MM.1S (cell line): ENCODE results near the gene HS2ST1.
A peak's percentile ranks its signal among the peaks of the same experiment; 100 is the strongest.

Experiments used
- DNase-seq: peaks from one replicate; pipeline ENCODE4 v3.0.0-alpha.2; 2015
- H2AFZ ChIP-seq: fragments of 300-600 bp; sonication (generic); 2 replicates; pipeline ENCODE4 v1.6.0; 2016; ENCODE audit warnings: antibody characterized with exemption, low read length
- H3F3A ChIP-seq: fragments of 300-600 bp; sonication (generic); 2 replicates; pipeline ENCODE4 v1.6.1; 2016; ENCODE audit warnings: mild to moderate bottlenecking, antibody characterized with exemption, low read length, moderate library complexity, mixed read lengths; ENCODE audit not compliant: insufficient read depth
- H3K27ac ChIP-seq: fragments of 300-600 bp; sonication (generic); 2 replicates; pipeline ENCODE4 v1.5.1; 2016; ENCODE audit warnings: mild to moderate bottlenecking, low read length
- H3K27me3 ChIP-seq: fragments of 300-600 bp; sonication (generic); replicated peaks from 2 replicates; pipeline ENCODE4 v1.6.0; 2016; ENCODE audit warnings: low read length; ENCODE audit not compliant: insufficient read depth
- H3K36me3 ChIP-seq: fragments of 300-600 bp; sonication (generic); replicated peaks from 2 replicates; pipeline ENCODE4 v1.6.1; 2016; ENCODE audit warnings: mild to moderate bottlenecking, low read length, mixed read lengths; ENCODE audit not compliant: insufficient read depth
- H3K4me1 ChIP-seq: fragments of 300-600 bp; sonication (generic); 2 replicates; pipeline ENCODE4 v1.6.1; 2016; ENCODE audit warnings: low read length, mixed read lengths
- H3K4me2 ChIP-seq: fragments of 300-600 bp; sonication (generic); 2 replicates; pipeline ENCODE4 v1.6.0; 2016; ENCODE audit warnings: low read depth, low read length
- H3K4me3 ChIP-seq: fragments of 300-600 bp; sonication (generic); 2 replicates; pipeline ENCODE4 v1.5.1; 2016; ENCODE audit warnings: low read length, mixed read lengths
- H3K79me2 ChIP-seq: fragments of 300-600 bp; sonication (generic); 2 replicates; pipeline ENCODE4 v1.6.1; 2016; ENCODE audit warnings: mixed run types, low read length, mixed read lengths
- H3K9ac ChIP-seq: fragments of 300-600 bp; sonication (generic); 2 replicates; pipeline ENCODE4 v1.6.1; 2016; ENCODE audit warnings: low read length, mixed read lengths
- H3K9me2 ChIP-seq: fragments of 300-600 bp; sonication (generic); replicated peaks from 2 replicates; pipeline ENCODE4 v1.6.1; 2016; ENCODE audit warnings: mild to moderate bottlenecking, low read length, mixed read lengths; ENCODE audit not compliant: insufficient read depth
- H3K9me3 ChIP-seq: fragments of 300-600 bp; sonication (generic); replicated peaks from 2 replicates; pipeline ENCODE4 v1.6.1; 2016; ENCODE audit warnings: mild to moderate bottlenecking, low read length, mixed read lengths; ENCODE audit not compliant: insufficient read depth
- H4K20me1 ChIP-seq: fragments of 300-600 bp; sonication (generic); 2 replicates; pipeline ENCODE4 v1.6.1; 2016; ENCODE audit warnings: mild to moderate bottlenecking, low read length, moderate library complexity, mixed read lengths; ENCODE audit not compliant: insufficient read depth
- EZH2 ChIP-seq: fragments of 300-600 bp; sonication (generic); optimal IDR thresholded peaks from 2 replicates; pipeline ENCODE3; 2017; ENCODE audit warnings: low read depth, mild to moderate bottlenecking, antibody characterized with exemption, low read length, mixed read lengths
- EZH2phosphoT487 ChIP-seq: fragments of 300-600 bp; sonication (generic); IDR thresholded peaks from 2 replicates; pipeline ENCODE4 v1.6.1; 2018; ENCODE audit warnings: antibody characterized with exemption, low read length
- TF ChIP-seq, protein P1 (sequence below): fragments of 300-600 bp; sonication (generic); IDR thresholded peaks from 2 replicates; pipeline ENCODE4 v1.5.1; 2016; ENCODE audit warnings: antibody characterized with exemption, low read length, mixed read lengths

The HS2ST1 gene

GRCh38 chr1:86915737-86916235, 1.4 kb downstream of the HS2ST1 start:
- Histone ChIP-seq H4K20me1 (no peaks in the 10 kb centered on the region), H3K9me2 (no peaks in the 10 kb centered on the region), H3K4me2 (peak overlapping the region; percentile 76), H3K9me3 (no peaks in the 10 kb centered on the region), H3K36me3 (no peaks in the 10 kb centered on the region), H3F3A (peaks cover 11% of the 10 kb centered on the region), H3K79me2 (peaks cover 91% of the 10 kb centered on the region), H2AFZ (peak overlapping the region; percentile 97), H3K27ac (peak overlapping the region; percentile 49; the same call in 1 of the 2 replicates), H3K4me1 (peaks cover 17% of the 10 kb centered on the region), H3K27me3 (no peaks in the 10 kb centered on the region), H3K4me3 (peak overlapping the region; percentile 91), H3K9ac (peak overlapping the region; percentile 78)
- TF ChIP-seq EZH2 (no peak), EZH2phosphoT487 (no peak)
- TF ChIP-seq, protein P1, sequence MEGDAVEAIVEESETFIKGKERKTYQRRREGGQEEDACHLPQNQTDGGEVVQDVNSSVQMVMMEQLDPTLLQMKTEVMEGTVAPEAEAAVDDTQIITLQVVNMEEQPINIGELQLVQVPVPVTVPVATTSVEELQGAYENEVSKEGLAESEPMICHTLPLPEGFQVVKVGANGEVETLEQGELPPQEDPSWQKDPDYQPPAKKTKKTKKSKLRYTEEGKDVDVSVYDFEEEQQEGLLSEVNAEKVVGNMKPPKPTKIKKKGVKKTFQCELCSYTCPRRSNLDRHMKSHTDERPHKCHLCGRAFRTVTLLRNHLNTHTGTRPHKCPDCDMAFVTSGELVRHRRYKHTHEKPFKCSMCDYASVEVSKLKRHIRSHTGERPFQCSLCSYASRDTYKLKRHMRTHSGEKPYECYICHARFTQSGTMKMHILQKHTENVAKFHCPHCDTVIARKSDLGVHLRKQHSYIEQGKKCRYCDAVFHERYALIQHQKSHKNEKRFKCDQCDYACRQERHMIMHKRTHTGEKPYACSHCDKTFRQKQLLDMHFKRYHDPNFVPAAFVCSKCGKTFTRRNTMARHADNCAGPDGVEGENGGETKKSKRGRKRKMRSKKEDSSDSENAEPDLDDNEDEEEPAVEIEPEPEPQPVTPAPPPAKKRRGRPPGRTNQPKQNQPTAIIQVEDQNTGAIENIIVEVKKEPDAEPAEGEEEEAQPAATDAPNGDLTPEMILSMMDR: no peak
- DNase-seq: no peak

GRCh38 chr1:86916752-86917151, 2.3 kb downstream of the HS2ST1 start:
- Histone ChIP-seq H3K4me2 (no peak overlapping the region), H3K4me3 (no peak overlapping the region), H3K36me3 (no peaks in the 10 kb centered on the region)

DNA sequence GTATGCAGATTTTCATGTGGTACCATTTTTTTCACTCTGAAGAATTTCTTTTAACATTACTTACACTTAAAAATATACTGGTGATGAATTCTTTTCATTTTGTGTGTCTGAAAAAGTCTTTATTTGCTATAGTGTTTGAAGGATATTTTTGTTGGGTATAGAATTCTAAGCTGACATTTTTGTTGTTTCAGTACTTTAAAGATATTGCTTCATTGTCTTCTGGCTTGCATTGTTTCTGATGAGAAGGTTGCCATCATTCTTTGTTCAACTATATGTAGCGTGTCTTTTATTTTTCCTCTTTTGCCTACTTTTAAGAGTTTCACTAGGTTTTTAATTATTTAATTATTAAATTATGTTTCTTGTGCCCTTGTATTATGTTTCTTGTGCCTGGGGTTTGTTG, 8.0 kb downstream of the HS2ST1 start:
- H3K4me1 ChIP-seq: peaks cover 7% of the 10 kb centered on the region; the same call in 1 of the 2 replicates
- no peaks in the 10 kb centered on the region for H3F3A ChIP-seq
- no peaks in the 10 kb centered on the region for H4K20me1 ChIP-seq
- TF ChIP-seq EZH2 (no peak), EZH2phosphoT487 (no peak)
- TF ChIP-seq, protein P1: no peak
- no peak overlapping the region for H3K27ac ChIP-seq
- no peaks in the 10 kb centered on the region for H3K9me2 ChIP-seq
- H3K9me3 ChIP-seq: no peaks in the 10 kb centered on the region
- no peak overlapping the region for H2AFZ ChIP-seq
- H3K4me2 ChIP-seq: no peak overlapping the region
- no peak for DNase-seq
- H3K79me2 ChIP-seq: peaks cover 75% of the 10 kb centered on the region
- no peaks in the 10 kb centered on the region for H3K27me3 ChIP-seq
- no peak overlapping the region for H3K9ac ChIP-seq
- no peaks in the 10 kb centered on the region; the same call in 1 of the 2 replicates for H3K36me3 ChIP-seq
- no peak overlapping the region for H3K4me3 ChIP-seq

More at GRCh38 chr1:86916752-86917151, 2.3 kb downstream of the HS2ST1 start:
- no peak for DNase-seq
- Histone ChIP-seq H3K9me3 (no peaks in the 10 kb centered on the region), H3K4me1 (peaks cover 17% of the 10 kb centered on the region), H3K9ac (no peak overlapping the region), H3K27me3 (no peaks in the 10 kb centered on the region), H3K9me2 (no peaks in the 10 kb centered on the region), H3F3A (peaks cover 11% of the 10 kb centered on the region), H4K20me1 (no peaks in the 10 kb centered on the region), H3K79me2 (peaks cover 90% of the 10 kb centered on the region), H3K27ac (no peak overlapping the region), H2AFZ (no peak overlapping the region)
- TF ChIP-seq EZH2 (no peak), EZH2phosphoT487 (no peak)
- TF ChIP-seq, protein P1: no peak
